Purkinje cell (primary cell): ENCODE data around the gene PSG4. TPM values are rescaled to one million over a fixed set of nuclear protein-coding genes. Genes with fewer than 3 reads are reported as not detected.

ENCODE experiments used
- polyA plus RNA-seq: library from polyadenylated mRNA; unstranded; fragments of >200 nt; fragmentation: Nextera tagmentation; gene quantifications from 2 replicates; pipeline ENCODE4 v1.2.1, GENCODE V29; 2014

Gene PSG4
- polyA plus RNA-seq, result not detected in 2 replicates

GRCh38 chr19:43205471-43206105 lies at the start of gene PSG4:
Gene PSG4 (minus strand): TSS chr19:43205638. CDS start chr19:43205536, 102 bp downstream.

GRCh38 chr19:43186311-43186935 lies 19.0 kb downstream of the PSG4 start, which contains the start of gene PSG5:
Gene PSG5 (minus strand): TSS chr19:43186536. CDS start chr19:43186405, 131 bp downstream.

Other genes starting within 250 kb of the PSG4 start
- not detected in 2 replicates for gene PSG11, start 179.2 kb downstream of the PSG4 start, polyA plus RNA-seq
- not detected in 2 replicates for gene PSG2, start 122.9 kb downstream of the PSG4 start, polyA plus RNA-seq
- not detected in 2 replicates for gene PSG5, start 19.1 kb downstream of the PSG4 start, polyA plus RNA-seq
- not detected in 2 replicates for gene PSG9, start 63.9 kb upstream of the PSG4 start, polyA plus RNA-seq
- gene CD177, start 148.0 kb upstream of the PSG4 start, polyA plus RNA-seq, result 0.36 TPM in 1 of 2 replicates, not detected in the other
- not detected in 2 replicates for gene TEX101, start 209.3 kb upstream of the PSG4 start, polyA plus RNA-seq